Measurements from ENCODE around the gene RAD23B. TPM values are rescaled to one million over a fixed set of nuclear protein-coding genes. Genes with fewer than 3 reads are reported as not detected.
"Not testable (repeated sequence)": the region's sequence is repeated elsewhere in the genome, so short reads cannot be mapped to it uniquely, and the experiment has no call there.

The RAD23B gene
- total and polyA plus RNA-seq, 4 donors = 69.8 to 130 (median 97.5) TPM

GRCh38 chr9:107286057-107286456 lies 3.0 kb downstream of the RAD23B start:
- no peaks in the 10 kb centered on the region for H3K4me1 ChIP-seq (ENCODE audit: control insufficient read depth, insufficient read depth, low read length)
- no peaks in the 10 kb centered on the region for H3K9me3 ChIP-seq (ENCODE audit: control insufficient read depth, insufficient read depth, low read length)
- 33% methylated on average over 2 of the region's 2 CpGs for WGBS (ENCODE audit: insufficient coverage)
- no peak for DNase-seq (ENCODE audit: low read depth in 4 of 6, low spot score in 6 of 6)
- peaks cover 4% of the 10 kb centered on the region for H3K36me3 ChIP-seq (ENCODE audit: control insufficient read depth, insufficient read depth, low read length)
- no peak overlapping the region for H3K4me3 ChIP-seq (ENCODE audit: low read depth, low read length)
- no peak overlapping the region for H3K27ac ChIP-seq (ENCODE audit: low read depth, low read length)
- H3K27me3 ChIP-seq (ENCODE audit: control insufficient read depth, insufficient read depth, low read length) = no peaks in the 10 kb centered on the region

- Histone ChIP-seq H3K27me3 (ENCODE audit: control insufficient read depth, insufficient read depth, low read length) (no peaks in the 10 kb centered on the region), H3K4me3 (ENCODE audit: low read depth, low read length) (no peak overlapping the region), H3K27ac (ENCODE audit: low read depth, low read length) (no peak overlapping the region), H3K9me3 (ENCODE audit: control insufficient read depth, insufficient read depth, low read length) (no peaks in the 10 kb centered on the region), H3K4me1 (ENCODE audit: control insufficient read depth, insufficient read depth, low read length) (no peaks in the 10 kb centered on the region), H3K36me3 (ENCODE audit: control insufficient read depth, insufficient read depth, low read length) (peaks cover 3% of the 10 kb centered on the region)
- no peak for DNase-seq (ENCODE audit: low read depth in 4 of 6, low spot score in 6 of 6)
- WGBS (ENCODE audit: insufficient coverage) = 80% methylated on average over 1 of the region's 1 CpG
These were observed 5.6 kb downstream of the RAD23B start for GRCh38 chr9:107288701-107289100.

- Histone ChIP-seq H3K36me3 (ENCODE audit: control insufficient read depth, insufficient read depth, low read length) (no peaks in the 10 kb centered on the region), H3K9me3 (ENCODE audit: control insufficient read depth, insufficient read depth, low read length) (no peaks in the 10 kb centered on the region), H3K27ac (ENCODE audit: low read depth, low read length) (no peak overlapping the region), H3K4me1 (ENCODE audit: control insufficient read depth, insufficient read depth, low read length) (no peaks in the 10 kb centered on the region), H3K4me3 (ENCODE audit: low read depth, low read length) (no peak overlapping the region), H3K27me3 (ENCODE audit: control insufficient read depth, insufficient read depth, low read length) (no peaks in the 10 kb centered on the region)
- no CpG with 5 or more reads among the region's 7 CpGs for WGBS (ENCODE audit: insufficient coverage)
- DNase-seq (ENCODE audit: low read depth in 4 of 6, low spot score in 6 of 6) = no peak
These were observed 7.5 kb downstream of the RAD23B start for GRCh38 chr9:107290619-107291018.

GRCh38 chr9:107292821-107293542 lies 9.9 kb downstream of the RAD23B start:
- DNase-seq (ENCODE audit: low read depth in 4 of 6, low spot score in 6 of 6) = no peak
- Histone ChIP-seq H3K27me3 (ENCODE audit: control insufficient read depth, insufficient read depth, low read length) (no peaks in the 10 kb centered on the region), H3K4me3 (ENCODE audit: low read depth, low read length) (no peak overlapping the region), H3K27ac (ENCODE audit: low read depth, low read length) (no peak overlapping the region), H3K4me1 (ENCODE audit: control insufficient read depth, insufficient read depth, low read length) (no peaks in the 10 kb centered on the region), H3K36me3 (ENCODE audit: control insufficient read depth, insufficient read depth, low read length) (no peaks in the 10 kb centered on the region), H3K9me3 (ENCODE audit: control insufficient read depth, insufficient read depth, low read length) (no peaks in the 10 kb centered on the region)
- WGBS (ENCODE audit: insufficient coverage) = no CpG with 5 or more reads among the region's 1 CpG

- H3K4me3 ChIP-seq (ENCODE audit: low read depth, low read length) = no peak overlapping the region
- H3K36me3 ChIP-seq (ENCODE audit: control insufficient read depth, insufficient read depth, low read length) = no peaks in the 10 kb centered on the region
- no peaks in the 10 kb centered on the region for H3K4me1 ChIP-seq (ENCODE audit: control insufficient read depth, insufficient read depth, low read length)
- WGBS (ENCODE audit: insufficient coverage) = 80% methylated on average over 1 of the region's 6 CpGs
- no peaks in the 10 kb centered on the region for H3K9me3 ChIP-seq (ENCODE audit: control insufficient read depth, insufficient read depth, low read length)
- no peaks in the 10 kb centered on the region for H3K27me3 ChIP-seq (ENCODE audit: control insufficient read depth, insufficient read depth, low read length)
- no peak overlapping the region for H3K27ac ChIP-seq (ENCODE audit: low read depth, low read length)
- DNase-seq (ENCODE audit: low read depth in 4 of 6, low spot score in 6 of 6) = no peak
These were observed 10.5 kb downstream of the RAD23B start for GRCh38 chr9:107293543-107294085.

- WGBS (ENCODE audit: insufficient coverage) = 86% methylated on average over 4 of the region's 4 CpGs
- Histone ChIP-seq H3K27me3 (ENCODE audit: control insufficient read depth, insufficient read depth, low read length) (no peaks in the 10 kb centered on the region), H3K36me3 (ENCODE audit: control insufficient read depth, insufficient read depth, low read length) (no peaks in the 10 kb centered on the region), H3K4me1 (ENCODE audit: control insufficient read depth, insufficient read depth, low read length) (no peaks in the 10 kb centered on the region), H3K27ac (ENCODE audit: low read depth, low read length) (no peak overlapping the region), H3K9me3 (ENCODE audit: control insufficient read depth, insufficient read depth, low read length) (no peaks in the 10 kb centered on the region), H3K4me3 (ENCODE audit: low read depth, low read length) (no peak overlapping the region)
- DNase-seq (ENCODE audit: low read depth in 4 of 6, low spot score in 6 of 6) = no peak
These were observed 11.7 kb downstream of the RAD23B start for GRCh38 chr9:107294756-107295155.

GRCh38 chr9:107295995-107296394 lies 12.9 kb downstream of the RAD23B start:
- Histone ChIP-seq H3K27me3 (ENCODE audit: control insufficient read depth, insufficient read depth, low read length) (no peaks in the 10 kb centered on the region), H3K27ac (ENCODE audit: low read depth, low read length) (no peak overlapping the region), H3K9me3 (ENCODE audit: control insufficient read depth, insufficient read depth, low read length) (no peaks in the 10 kb centered on the region), H3K36me3 (ENCODE audit: control insufficient read depth, insufficient read depth, low read length) (no peaks in the 10 kb centered on the region), H3K4me3 (ENCODE audit: low read depth, low read length) (no peak overlapping the region), H3K4me1 (ENCODE audit: control insufficient read depth, insufficient read depth, low read length) (no peaks in the 10 kb centered on the region)
- no peak for DNase-seq (ENCODE audit: low read depth in 4 of 6, low spot score in 6 of 6)
- no CpG with 5 or more reads among the region's 1 CpG for WGBS (ENCODE audit: insufficient coverage)

- H3K36me3 ChIP-seq (ENCODE audit: control insufficient read depth, insufficient read depth, low read length); H3K4me1 ChIP-seq (ENCODE audit: control insufficient read depth, insufficient read depth, low read length); DNase-seq (ENCODE audit: low read depth in 4 of 6, low spot score in 6 of 6); H3K4me3 ChIP-seq (ENCODE audit: low read depth, low read length); H3K27me3 ChIP-seq (ENCODE audit: control insufficient read depth, insufficient read depth, low read length); H3K27ac ChIP-seq (ENCODE audit: low read depth, low read length); H3K9me3 ChIP-seq (ENCODE audit: control insufficient read depth, insufficient read depth, low read length): not testable (repeated sequence)
- WGBS (ENCODE audit: insufficient coverage) = 92% methylated on average over 4 of the region's 8 CpGs
These were observed 13.5 kb downstream of the RAD23B start for GRCh38 chr9:107296592-107296991.

- WGBS (ENCODE audit: insufficient coverage) = no CpG with 5 or more reads among the region's 1 CpG
- no peak for DNase-seq (ENCODE audit: low read depth in 4 of 6, low spot score in 6 of 6)
- peaks cover 3% of the 10 kb centered on the region for H3K36me3 ChIP-seq (ENCODE audit: control insufficient read depth, insufficient read depth, low read length)
- no peak overlapping the region for H3K4me3 ChIP-seq (ENCODE audit: low read depth, low read length)
- no peak overlapping the region for H3K27ac ChIP-seq (ENCODE audit: low read depth, low read length)
- no peaks in the 10 kb centered on the region for H3K27me3 ChIP-seq (ENCODE audit: control insufficient read depth, insufficient read depth, low read length)
- no peaks in the 10 kb centered on the region for H3K9me3 ChIP-seq (ENCODE audit: control insufficient read depth, insufficient read depth, low read length)
- no peaks in the 10 kb centered on the region for H3K4me1 ChIP-seq (ENCODE audit: control insufficient read depth, insufficient read depth, low read length)
These were observed 16.4 kb downstream of the RAD23B start for GRCh38 chr9:107299437-107299836.

- Histone ChIP-seq H3K27ac (ENCODE audit: low read depth, low read length) (no peak overlapping the region), H3K4me3 (ENCODE audit: low read depth, low read length) (no peak overlapping the region), H3K4me1 (ENCODE audit: control insufficient read depth, insufficient read depth, low read length) (no peaks in the 10 kb centered on the region), H3K36me3 (ENCODE audit: control insufficient read depth, insufficient read depth, low read length) (peaks cover 23% of the 10 kb centered on the region), H3K27me3 (ENCODE audit: control insufficient read depth, insufficient read depth, low read length) (no peaks in the 10 kb centered on the region), H3K9me3 (ENCODE audit: control insufficient read depth, insufficient read depth, low read length) (no peaks in the 10 kb centered on the region)
- 100% methylated on average over 1 of the region's 2 CpGs for whole genome bisulfite sequencing (ENCODE audit: insufficient coverage)
- no peak for DNase-seq (ENCODE audit: low read depth in 4 of 6, low spot score in 6 of 6)
These were observed 23.2 kb downstream of the RAD23B start for GRCh38 chr9:107306308-107306707.

Data from spinal cord (tissue), 10 donors.